SU-DHL-6 (cell line): ENCODE measurements around the gene RRP12.

Experiments
- CTCF ChIP-seq: fragments of 200-600 bp; sonication (generic); IDR thresholded peaks from one replicate; pipeline ENCODE4 v1.5.1; 2017; ENCODE audit warnings: antibody characterized with exemption, mild to moderate bottlenecking, low read length, moderate library complexity; ENCODE audit not compliant: insufficient read depth, poor library complexity, severe bottlenecking
- EZH2phosphoT487 ChIP-seq: fragments of 200-600 bp; sonication (generic), shearing (Covaris generic); conservative IDR thresholded peaks from 2 replicates; pipeline ENCODE4 v1.6.1; 2018; ENCODE audit warnings: mild to moderate bottlenecking, antibody characterized with exemption, low read length, moderate library complexity, mixed read lengths

DNA sequence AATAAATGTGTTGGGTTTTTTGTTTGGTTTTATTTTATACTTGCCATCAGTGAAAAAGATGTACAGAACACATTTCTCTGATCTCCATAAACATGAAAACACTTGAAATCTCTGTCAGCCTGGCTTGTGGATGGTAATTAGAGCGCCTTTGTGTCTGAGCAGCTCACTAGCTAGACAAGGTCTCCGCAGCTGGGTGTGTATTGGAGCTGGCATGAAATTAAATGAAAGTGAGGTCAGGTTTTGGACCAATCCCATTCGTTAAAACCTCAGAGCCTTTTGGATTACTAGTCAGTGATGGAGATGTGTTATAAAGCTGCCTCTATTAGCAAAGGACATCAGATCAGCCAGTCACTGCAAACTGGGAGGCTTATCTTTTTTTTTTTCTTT lies 79.3 kb downstream of the RRP12 start:
- TF ChIP-seq CTCF, result no peak
- TF ChIP-seq EZH2phosphoT487, result no peak
